Liver (tissue), 3 donors: Measurements from ENCODE around the gene RAB6B.

Experiments used
- EGR1 ChIP-seq, 2 donors: IDR thresholded peaks; 2 replicates each; pipeline ENCODE4 v1.6.1; 2016 to 2018; ENCODE audit warnings: antibody characterized with exemption in 2 of 2, low read depth in 2 of 2
- FOXA1 ChIP-seq: IDR thresholded peaks from 2 replicates; pipeline ENCODE4 v1.6.1; 2016; ENCODE audit warnings: antibody characterized with exemption
- GABPA ChIP-seq, 2 donors: IDR thresholded peaks in 1 of 2; conservative IDR thresholded peaks in 1 of 2; 2 replicates each; pipeline ENCODE4 v1.6.1; 2016; ENCODE audit warnings: antibody characterized with exemption in 2 of 2, mild to moderate bottlenecking in 1 of 2, moderate library complexity in 1 of 2
- HNF4A ChIP-seq, 2 donors: conservative IDR thresholded peaks; 2 replicates each; pipeline ENCODE4 v1.6.1; 2016; ENCODE audit warnings: antibody characterized with exemption in 2 of 2, mild to moderate bottlenecking in 2 of 2
- JUND ChIP-seq, 2 donors: IDR thresholded peaks; 2 replicates each; pipeline ENCODE4 v1.6.1; 2016; ENCODE audit warnings: antibody characterized with exemption in 2 of 2
- NR2F2 ChIP-seq: IDR thresholded peaks from 2 replicates; pipeline ENCODE4 v1.6.1; 2016; ENCODE audit warnings: antibody characterized with exemption
- RAD21 ChIP-seq, 2 donors: IDR thresholded peaks; 2 replicates each; pipeline ENCODE4 v1.6.1; 2016; ENCODE audit warnings: antibody characterized with exemption in 2 of 2, mild to moderate bottlenecking in 2 of 2
- REST ChIP-seq: IDR thresholded peaks from 2 replicates; pipeline ENCODE4 v1.6.1; 2016; ENCODE audit warnings: antibody characterized with exemption, mild to moderate bottlenecking
- RXRA ChIP-seq, 2 donors: IDR thresholded peaks; 2 replicates each; pipeline ENCODE4 v1.6.1; 2017 to 2018; ENCODE audit warnings: antibody characterized with exemption in 2 of 2, mild to moderate bottlenecking in 1 of 2
- SP1 ChIP-seq: IDR thresholded peaks from 2 replicates; pipeline ENCODE4 v1.6.1; 2018; ENCODE audit warnings: antibody characterized with exemption, mild to moderate bottlenecking
- TAF1 ChIP-seq: conservative IDR thresholded peaks from 2 replicates; pipeline ENCODE4 v1.6.1; 2016; ENCODE audit warnings: antibody characterized with exemption, mild to moderate bottlenecking
- YY1 ChIP-seq: IDR thresholded peaks from 2 replicates; pipeline ENCODE4 v1.6.1; 2016; ENCODE audit warnings: antibody characterized with exemption, mild to moderate bottlenecking
- TF ChIP-seq, protein P1 (sequence below): fragments of 150-350 bp; IDR thresholded peaks from 2 replicates; pipeline ENCODE4 v1.5.1; 2017; ENCODE audit warnings: improper control_type of control experiment, low read depth, low read length; ENCODE audit not compliant: missing input control
- TF ChIP-seq, protein P2 (sequence below): IDR thresholded peaks from 2 replicates; pipeline ENCODE4 v1.6.1; 2016; ENCODE audit warnings: antibody characterized with exemption
- donor health status: healthy.
- donor health status: healthy.

DNA sequence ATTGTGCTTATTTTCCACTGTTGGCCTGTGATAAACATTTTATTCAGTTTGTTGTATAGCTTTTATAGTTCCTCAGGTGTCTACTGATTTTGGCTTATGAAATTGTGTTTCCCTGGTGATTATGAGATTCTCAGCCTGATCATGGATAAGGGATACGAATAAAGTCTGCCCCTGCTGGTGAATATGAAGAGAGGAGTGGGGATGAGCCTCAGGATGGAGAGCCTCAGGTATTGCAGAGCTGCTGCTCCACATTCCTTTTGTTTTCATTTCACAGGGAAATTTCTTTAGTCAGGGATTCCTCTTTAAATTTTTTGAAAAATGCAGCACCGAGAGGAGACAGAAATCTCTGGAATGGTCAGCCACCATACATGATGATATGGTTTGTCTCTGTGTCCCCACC lies 14.7 kb upstream of the RAB6B start:
- TF ChIP-seq HNF4A (conservative IDR thresholded peaks at IDR 0.05), result no peak
- no peak for TF ChIP-seq GABPA (IDR thresholded peaks at IDR 0.05 in 1 of 2, conservative IDR thresholded peaks at IDR 0.05 in 1 of 2)
- TF ChIP-seq, protein P1, sequence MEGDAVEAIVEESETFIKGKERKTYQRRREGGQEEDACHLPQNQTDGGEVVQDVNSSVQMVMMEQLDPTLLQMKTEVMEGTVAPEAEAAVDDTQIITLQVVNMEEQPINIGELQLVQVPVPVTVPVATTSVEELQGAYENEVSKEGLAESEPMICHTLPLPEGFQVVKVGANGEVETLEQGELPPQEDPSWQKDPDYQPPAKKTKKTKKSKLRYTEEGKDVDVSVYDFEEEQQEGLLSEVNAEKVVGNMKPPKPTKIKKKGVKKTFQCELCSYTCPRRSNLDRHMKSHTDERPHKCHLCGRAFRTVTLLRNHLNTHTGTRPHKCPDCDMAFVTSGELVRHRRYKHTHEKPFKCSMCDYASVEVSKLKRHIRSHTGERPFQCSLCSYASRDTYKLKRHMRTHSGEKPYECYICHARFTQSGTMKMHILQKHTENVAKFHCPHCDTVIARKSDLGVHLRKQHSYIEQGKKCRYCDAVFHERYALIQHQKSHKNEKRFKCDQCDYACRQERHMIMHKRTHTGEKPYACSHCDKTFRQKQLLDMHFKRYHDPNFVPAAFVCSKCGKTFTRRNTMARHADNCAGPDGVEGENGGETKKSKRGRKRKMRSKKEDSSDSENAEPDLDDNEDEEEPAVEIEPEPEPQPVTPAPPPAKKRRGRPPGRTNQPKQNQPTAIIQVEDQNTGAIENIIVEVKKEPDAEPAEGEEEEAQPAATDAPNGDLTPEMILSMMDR, result no peak
- no peak for TF ChIP-seq JUND (IDR thresholded peaks at IDR 0.05)
- no peak for TF ChIP-seq TAF1
- TF ChIP-seq, protein P2, sequence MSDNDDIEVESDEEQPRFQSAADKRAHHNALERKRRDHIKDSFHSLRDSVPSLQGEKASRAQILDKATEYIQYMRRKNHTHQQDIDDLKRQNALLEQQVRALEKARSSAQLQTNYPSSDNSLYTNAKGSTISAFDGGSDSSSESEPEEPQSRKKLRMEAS, result no peak
- no peak for TF ChIP-seq REST
- no peak for TF ChIP-seq RAD21 (IDR thresholded peaks at IDR 0.05)
- no peak for TF ChIP-seq YY1
- no peak for TF ChIP-seq NR2F2
- TF ChIP-seq FOXA1, result no peak
- TF ChIP-seq EGR1 (IDR thresholded peaks at IDR 0.05; ENCODE audit: low read depth in 2 of 2), result no peak
- TF ChIP-seq SP1, result no peak
- TF ChIP-seq RXRA (IDR thresholded peaks at IDR 0.05), result no peak
